ENCODE results near the gene KRT26. TPM values are rescaled to one million over a fixed set of nuclear protein-coding genes. Genes with fewer than 3 reads are reported as not detected.

Gene KRT26, protein sequence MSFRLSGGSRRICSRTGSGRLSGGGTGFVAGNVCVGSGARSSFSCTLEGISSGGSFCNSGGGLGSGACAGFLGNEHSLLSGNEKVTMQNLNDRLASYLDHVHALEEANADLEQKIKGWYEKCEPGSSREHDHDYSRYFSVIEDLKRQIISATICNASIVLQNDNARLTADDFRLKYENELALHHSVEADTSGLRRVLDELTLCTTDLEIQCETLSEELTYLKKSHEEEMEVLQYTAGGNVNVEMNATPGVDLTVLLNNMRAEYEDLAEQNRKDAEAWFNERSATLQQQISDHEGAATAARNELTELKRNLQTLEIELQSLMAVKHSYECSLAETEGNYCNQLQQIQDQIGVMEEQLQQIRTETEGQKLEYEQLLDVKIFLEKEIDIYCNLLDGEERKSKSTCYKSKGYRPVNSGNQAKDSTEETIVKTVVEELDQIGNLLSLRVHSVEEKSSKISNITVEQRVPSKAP
- not detected for total RNA-seq
- not detected for polyA plus RNA-seq
- long read RNA-seq, donor 1, result 0 reads
- long read RNA-seq, donor 2, result 0 reads
- long read RNA-seq, donor 3, result 0 reads
- long read RNA-seq, donor 4, result 0 reads
- long read RNA-seq, donor 5, result 0 reads
- long read RNA-seq, donor 6, result 0 reads
- long read RNA-seq, donor 7, result 0 reads
- long read RNA-seq, donor 8, result 0 reads
- long read RNA-seq, donor 9, result 0 reads
- long read RNA-seq, donor 10, result 0 reads

DNA sequence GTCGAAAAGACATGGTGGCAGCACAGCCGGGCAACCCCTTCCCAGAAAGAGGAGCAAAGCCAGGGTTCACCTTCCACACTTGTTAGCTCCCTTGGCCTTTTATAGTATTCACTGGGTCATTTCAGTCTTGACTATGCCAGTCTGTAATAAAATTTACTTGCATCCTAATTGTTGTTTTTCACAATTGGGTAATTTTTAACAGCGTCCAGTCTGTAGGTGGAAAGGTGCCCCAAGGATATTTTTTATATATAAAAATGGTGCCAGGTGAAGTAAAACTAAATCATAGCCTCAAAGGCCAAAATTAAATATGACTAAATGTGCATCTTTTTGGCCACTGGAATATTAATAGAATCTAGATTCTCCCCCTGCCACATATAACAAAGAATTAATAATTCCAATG lies at the start of gene KRT26:
Gene KRT26, minus strand, starts transcription at position 101 of the 400 bp plus-strand sequence. Its CDS starts 88 bp downstream, at position 13.
- no peaks in the 10 kb centered on the region for H3K4me1 ChIP-seq
- intact Hi-C loops (cut with DNase I; ENCODE audit: low total_unique reads), result no loop called here

DNA sequence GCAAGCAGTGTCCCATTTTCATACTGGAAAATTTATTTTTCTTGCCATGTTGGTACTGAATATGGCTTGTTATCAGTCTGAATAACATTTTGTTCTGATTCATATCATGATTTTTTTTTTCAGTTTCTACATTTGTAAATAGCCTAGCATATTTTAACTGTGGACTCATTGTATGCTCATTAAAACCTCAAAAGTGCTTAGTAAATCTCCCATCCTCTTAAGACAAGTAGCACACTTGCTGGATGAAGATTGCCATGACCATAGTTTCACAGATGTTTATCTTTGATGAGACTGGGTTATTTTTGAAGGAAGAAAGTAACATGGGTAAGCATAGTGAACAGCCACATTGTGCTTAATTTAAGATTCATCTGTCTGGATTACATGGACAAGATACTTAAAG lies 49.5 kb upstream of the KRT26 start:
- Histone ChIP-seq H3K9me3 (no peaks in the 10 kb centered on the region), H3K27ac (no peak overlapping the region), H3K4me1 (peaks cover 6 to 15% (median 13%) of the 10 kb centered on the region in 4 donors), H3K27me3 (no peaks in the 10 kb centered on the region), H3K36me3 (peaks cover 4 to 18% (median 12%) of the 10 kb centered on the region in 4 donors), H3K4me3 (no peak overlapping the region)
- DNase-seq, result no peak
- TF ChIP-seq POLR2AphosphoS5 (IDR thresholded peaks at IDR 0.05), result no peak
- TF ChIP-seq POLR2A (IDR thresholded peaks at IDR 0.05), result no peak
- TF ChIP-seq, protein P1, sequence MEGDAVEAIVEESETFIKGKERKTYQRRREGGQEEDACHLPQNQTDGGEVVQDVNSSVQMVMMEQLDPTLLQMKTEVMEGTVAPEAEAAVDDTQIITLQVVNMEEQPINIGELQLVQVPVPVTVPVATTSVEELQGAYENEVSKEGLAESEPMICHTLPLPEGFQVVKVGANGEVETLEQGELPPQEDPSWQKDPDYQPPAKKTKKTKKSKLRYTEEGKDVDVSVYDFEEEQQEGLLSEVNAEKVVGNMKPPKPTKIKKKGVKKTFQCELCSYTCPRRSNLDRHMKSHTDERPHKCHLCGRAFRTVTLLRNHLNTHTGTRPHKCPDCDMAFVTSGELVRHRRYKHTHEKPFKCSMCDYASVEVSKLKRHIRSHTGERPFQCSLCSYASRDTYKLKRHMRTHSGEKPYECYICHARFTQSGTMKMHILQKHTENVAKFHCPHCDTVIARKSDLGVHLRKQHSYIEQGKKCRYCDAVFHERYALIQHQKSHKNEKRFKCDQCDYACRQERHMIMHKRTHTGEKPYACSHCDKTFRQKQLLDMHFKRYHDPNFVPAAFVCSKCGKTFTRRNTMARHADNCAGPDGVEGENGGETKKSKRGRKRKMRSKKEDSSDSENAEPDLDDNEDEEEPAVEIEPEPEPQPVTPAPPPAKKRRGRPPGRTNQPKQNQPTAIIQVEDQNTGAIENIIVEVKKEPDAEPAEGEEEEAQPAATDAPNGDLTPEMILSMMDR (IDR thresholded peaks at IDR 0.05), result no peak
- TF ChIP-seq EP300 (IDR thresholded peaks at IDR 0.05), result no peak
- intact Hi-C loops (cut with DNase I; ENCODE audit: low total_unique reads), result no loop called here

More for the DNA sequence above, at the start of gene KRT26:
- no peak for TF ChIP-seq POLR2A (IDR thresholded peaks at IDR 0.05)
- no peak for TF ChIP-seq POLR2AphosphoS5 (IDR thresholded peaks at IDR 0.05)
- TF ChIP-seq, protein P1 (IDR thresholded peaks at IDR 0.05), result no peak
- no peak for TF ChIP-seq EP300 (IDR thresholded peaks at IDR 0.05)
- no peak for DNase-seq
- Histone ChIP-seq H3K27me3 (peaks cover 0 to 34% (median 0%) of the 10 kb centered on the region in 3 donors), H3K36me3 (no peaks in the 10 kb centered on the region), H3K9me3 (no peaks in the 10 kb centered on the region), H3K4me3 (no peak within 1 kb of the TSS), H3K27ac (no peak within 1 kb of the TSS)
- WGBS, 5 donors, result 89 to 93% (median 92%) methylated on average over 3 of the region's 3 CpGs

DNA sequence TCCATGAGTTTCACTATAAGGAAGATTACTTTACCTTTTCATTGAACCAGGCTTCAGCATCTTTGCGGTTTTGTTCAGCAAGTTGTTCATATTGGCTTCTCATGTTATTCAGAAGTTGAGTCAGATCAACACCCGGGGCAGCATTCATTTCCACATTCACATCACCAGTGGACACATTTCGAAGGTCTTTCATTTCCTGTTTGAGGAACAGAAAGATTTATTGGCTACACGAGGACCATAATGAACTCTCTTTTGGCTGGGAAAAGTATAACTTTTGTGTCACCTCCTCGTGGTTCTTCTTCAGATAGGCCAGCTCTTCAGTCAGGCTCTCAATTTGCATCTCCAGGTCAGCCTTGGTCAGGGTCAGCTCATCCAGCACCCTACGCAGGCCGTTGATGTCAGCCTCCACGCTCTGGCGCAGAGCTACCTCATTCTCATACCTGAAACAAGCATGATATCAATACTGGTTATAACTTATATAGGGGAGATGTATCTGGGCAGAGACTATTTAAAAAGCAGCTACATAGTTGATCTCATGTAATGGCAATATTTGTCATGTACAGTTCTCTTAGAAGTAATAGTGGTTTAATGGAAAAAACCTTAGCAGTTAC lies 48.3 kb upstream of the KRT26 start:
- no peak for TF ChIP-seq POLR2A (IDR thresholded peaks at IDR 0.05)
- TF ChIP-seq, protein P1 (IDR thresholded peaks at IDR 0.05), result no peak
- no peak for TF ChIP-seq EP300 (IDR thresholded peaks at IDR 0.05)
- TF ChIP-seq POLR2AphosphoS5 (IDR thresholded peaks at IDR 0.05), result no peak
- intact Hi-C loops (cut with DNase I; ENCODE audit: low total_unique reads), result no loop called here
- peaks cover 4 to 19% (median 12%) of the 10 kb centered on the region in 4 donors for H3K36me3 ChIP-seq
- no peak for DNase-seq
- 85 to 89% (median 88%) methylated on average over 9 of the region's 9 CpGs for WGBS, 5 donors
- H3K9me3 ChIP-seq, result no peaks in the 10 kb centered on the region
- no peak overlapping the region for H3K4me3 ChIP-seq
- no peaks in the 10 kb centered on the region for H3K27me3 ChIP-seq
- H3K4me1 ChIP-seq, result peaks cover 6 to 15% (median 13%) of the 10 kb centered on the region in 4 donors
- H3K27ac ChIP-seq, result no peak overlapping the region

DNA sequence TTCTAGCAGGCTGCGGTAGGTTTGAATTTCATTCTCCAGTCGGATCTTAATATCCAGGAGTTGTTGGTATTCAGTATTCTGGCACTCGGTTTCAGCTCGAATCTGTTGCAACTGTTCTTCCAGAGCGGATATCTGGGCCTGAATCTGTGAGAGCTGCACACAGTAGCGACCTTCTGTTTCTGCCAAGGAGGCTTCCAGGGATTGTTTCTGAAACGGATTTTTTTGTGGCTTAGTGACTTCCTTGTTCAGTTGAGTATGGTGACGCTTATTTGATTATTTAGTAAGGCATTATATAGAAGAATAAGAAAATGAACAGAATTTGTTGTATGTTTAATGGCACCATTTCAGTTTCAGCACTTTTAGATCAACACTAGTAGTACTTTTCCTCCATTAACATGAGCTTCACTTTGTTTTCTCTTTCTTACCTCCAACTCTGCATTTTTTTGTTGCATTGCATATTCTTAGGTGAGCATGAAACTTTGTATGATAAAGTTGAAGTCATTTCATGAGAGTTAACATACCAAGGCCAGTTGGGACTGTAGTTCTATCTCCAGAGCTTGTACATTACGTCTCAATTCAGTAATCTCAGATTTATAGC lies 47.6 kb upstream of the KRT26 start:
- Histone ChIP-seq H3K27ac (peak overlapping the region in 4 of 5 donors; percentile 85 to 90 (median 88)), H3K36me3 (peaks cover 4 to 19% (median 12%) of the 10 kb centered on the region in 4 donors), H3K9me3 (peaks cover 0 to 2% (median 1%) of the 10 kb centered on the region in 4 donors), H3K4me1 (peaks cover 6 to 15% (median 13%) of the 10 kb centered on the region in 4 donors), H3K27me3 (no peaks in the 10 kb centered on the region), H3K4me3 (peak overlapping the region; percentile 59 to 83 (median 68))
- DNase-seq, result peak in 1 of 2 donors; percentile 40
- 47 to 63% (median 55%) methylated on average over 9 of the region's 9 CpGs for WGBS, 5 donors
- no peak for TF ChIP-seq EP300 (IDR thresholded peaks at IDR 0.05)
- no peak for TF ChIP-seq POLR2A (IDR thresholded peaks at IDR 0.05)
- no peak for TF ChIP-seq POLR2AphosphoS5 (IDR thresholded peaks at IDR 0.05)
- TF ChIP-seq, protein P1 (IDR thresholded peaks at IDR 0.05), result no peak
- intact Hi-C loops (cut with DNase I; ENCODE audit: low total_unique reads), result no loop called here

All from stomach (tissue), 19 donors.